GM13976 (cell line): ENCODE measurements around the gene CASP5.

Experiments used
- DNase-seq: peaks from one replicate; pipeline ENCODE4 v3.0.0; 2012; ENCODE audit warnings: low spot score
- in situ Hi-C: fragments of 300-500 bp; cut with MboI; formaldehyde crosslinking; loops from one replicate; pipeline ENCODE4 v1.12.0; 2022; ENCODE audit warnings: low sequenced_read_pairs, mixed read lengths, inconsistent platforms; ENCODE audit not compliant: unreplicated experiment
- TF ChIP-seq, protein P1 (sequence below): IDR thresholded peaks from 2 replicates; pipeline ENCODE4 v1.5.1; 2012; ENCODE audit warnings: borderline replicate concordance, mild to moderate bottlenecking; ENCODE audit not compliant: insufficient read depth; ENCODE audit errors: extremely low read depth, missing control alignments, control extremely low read depth

Gene CASP5

DNA sequence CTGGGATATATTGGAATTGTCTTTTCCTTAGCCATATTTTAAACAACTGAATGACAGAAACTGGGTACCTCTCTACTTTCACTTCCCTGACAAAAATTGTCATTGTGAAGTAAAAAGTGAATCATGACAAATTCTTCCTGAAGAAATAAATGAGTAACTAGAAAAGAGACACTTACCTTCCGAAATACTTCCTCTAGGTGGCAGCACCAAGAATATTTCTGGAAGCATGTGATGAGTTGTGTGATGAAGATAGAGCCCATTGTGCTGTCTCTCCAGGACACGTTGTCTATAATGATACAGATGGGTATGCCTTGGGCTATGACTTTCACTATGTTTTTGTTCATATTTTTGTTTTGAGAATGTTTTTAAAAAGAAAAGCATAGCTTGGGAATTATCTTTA, 76.1 kb downstream of the CASP5 start:
- in situ Hi-C loops: no loop called here
- TF ChIP-seq, protein P1, sequence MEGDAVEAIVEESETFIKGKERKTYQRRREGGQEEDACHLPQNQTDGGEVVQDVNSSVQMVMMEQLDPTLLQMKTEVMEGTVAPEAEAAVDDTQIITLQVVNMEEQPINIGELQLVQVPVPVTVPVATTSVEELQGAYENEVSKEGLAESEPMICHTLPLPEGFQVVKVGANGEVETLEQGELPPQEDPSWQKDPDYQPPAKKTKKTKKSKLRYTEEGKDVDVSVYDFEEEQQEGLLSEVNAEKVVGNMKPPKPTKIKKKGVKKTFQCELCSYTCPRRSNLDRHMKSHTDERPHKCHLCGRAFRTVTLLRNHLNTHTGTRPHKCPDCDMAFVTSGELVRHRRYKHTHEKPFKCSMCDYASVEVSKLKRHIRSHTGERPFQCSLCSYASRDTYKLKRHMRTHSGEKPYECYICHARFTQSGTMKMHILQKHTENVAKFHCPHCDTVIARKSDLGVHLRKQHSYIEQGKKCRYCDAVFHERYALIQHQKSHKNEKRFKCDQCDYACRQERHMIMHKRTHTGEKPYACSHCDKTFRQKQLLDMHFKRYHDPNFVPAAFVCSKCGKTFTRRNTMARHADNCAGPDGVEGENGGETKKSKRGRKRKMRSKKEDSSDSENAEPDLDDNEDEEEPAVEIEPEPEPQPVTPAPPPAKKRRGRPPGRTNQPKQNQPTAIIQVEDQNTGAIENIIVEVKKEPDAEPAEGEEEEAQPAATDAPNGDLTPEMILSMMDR: peak; percentile 29
- peak; percentile 20 for DNase-seq
